HG03039 (cell line): ENCODE results near the gene PTAR1.
"Not testable (repeated sequence)": the region's sequence is repeated elsewhere in the genome, so short reads cannot be mapped to it uniquely, and the experiment has no call there.

ENCODE experiments used
- ATAC-seq: cut with Tn5 transposase; IDR thresholded peaks from one replicate; pipeline ENCODE4 v1.9.1; 2021; ENCODE audit warnings: mild to moderate bottlenecking, moderate library complexity; ENCODE audit not compliant: unreplicated experiment

PTAR1 gene, protein sequence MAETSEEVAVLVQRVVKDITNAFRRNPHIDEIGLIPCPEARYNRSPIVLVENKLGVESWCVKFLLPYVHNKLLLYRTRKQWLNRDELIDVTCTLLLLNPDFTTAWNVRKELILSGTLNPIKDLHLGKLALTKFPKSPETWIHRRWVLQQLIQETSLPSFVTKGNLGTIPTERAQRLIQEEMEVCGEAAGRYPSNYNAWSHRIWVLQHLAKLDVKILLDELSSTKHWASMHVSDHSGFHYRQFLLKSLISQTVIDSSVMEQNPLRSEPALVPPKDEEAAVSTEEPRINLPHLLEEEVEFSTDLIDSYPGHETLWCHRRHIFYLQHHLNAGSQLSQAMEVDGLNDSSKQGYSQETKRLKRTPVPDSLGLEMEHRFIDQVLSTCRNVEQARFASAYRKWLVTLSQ

DNA sequence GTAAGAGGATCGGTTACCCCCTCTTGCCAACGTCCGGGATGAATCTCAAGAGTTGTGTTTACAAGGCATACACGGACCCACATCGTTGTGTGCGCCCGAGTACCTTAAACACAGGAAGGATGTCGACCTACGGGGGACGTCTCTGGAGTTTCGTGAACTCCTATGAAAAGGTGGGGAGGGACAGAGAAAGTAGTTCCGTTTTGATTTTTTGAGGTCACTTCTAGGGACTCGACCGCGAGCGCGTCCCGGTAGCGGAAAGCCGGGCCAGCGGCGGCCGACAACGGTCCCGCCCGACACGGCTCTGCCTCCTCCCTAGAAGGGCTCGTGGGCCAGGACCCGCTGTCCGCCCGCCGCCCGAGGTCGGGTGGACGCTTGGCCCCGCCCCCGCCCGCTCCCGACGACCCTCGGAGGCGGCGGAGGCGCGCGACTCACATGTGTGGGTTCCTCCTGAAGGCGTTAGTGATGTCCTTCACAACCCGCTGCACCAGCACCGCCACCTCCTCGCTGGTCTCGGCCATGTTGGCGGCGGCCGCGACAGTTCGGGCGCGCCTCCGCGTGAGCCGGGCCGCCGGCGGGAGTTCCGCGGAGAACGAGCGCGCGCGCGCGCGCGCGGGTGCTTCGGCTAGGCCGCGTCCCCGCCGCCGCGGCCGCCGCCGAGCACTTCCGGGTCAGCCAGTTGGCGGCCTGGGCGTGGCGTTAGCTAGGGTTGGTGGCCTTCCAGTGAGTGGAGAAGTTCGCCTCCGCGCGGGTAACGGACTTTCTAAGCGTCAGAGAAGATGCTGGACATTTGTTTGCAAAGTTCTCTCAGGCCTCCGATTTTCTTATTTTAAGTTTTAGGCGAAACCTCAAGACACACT, at the start of gene PTAR1:
TSS of gene PTAR1 (minus strand) at position 591 of the 857 bp plus-strand sequence. CDS start at position 518, 73 bp downstream.
- peak; percentile 90 for ATAC-seq

GRCh38 chr9:69809304-69809863, 49.6 kb upstream of the PTAR1 start:
- ATAC-seq = no peak

- ATAC-seq = no peak
Observed at GRCh38 chr9:69806627-69807026, 46.8 kb upstream of the PTAR1 start.

DNA sequence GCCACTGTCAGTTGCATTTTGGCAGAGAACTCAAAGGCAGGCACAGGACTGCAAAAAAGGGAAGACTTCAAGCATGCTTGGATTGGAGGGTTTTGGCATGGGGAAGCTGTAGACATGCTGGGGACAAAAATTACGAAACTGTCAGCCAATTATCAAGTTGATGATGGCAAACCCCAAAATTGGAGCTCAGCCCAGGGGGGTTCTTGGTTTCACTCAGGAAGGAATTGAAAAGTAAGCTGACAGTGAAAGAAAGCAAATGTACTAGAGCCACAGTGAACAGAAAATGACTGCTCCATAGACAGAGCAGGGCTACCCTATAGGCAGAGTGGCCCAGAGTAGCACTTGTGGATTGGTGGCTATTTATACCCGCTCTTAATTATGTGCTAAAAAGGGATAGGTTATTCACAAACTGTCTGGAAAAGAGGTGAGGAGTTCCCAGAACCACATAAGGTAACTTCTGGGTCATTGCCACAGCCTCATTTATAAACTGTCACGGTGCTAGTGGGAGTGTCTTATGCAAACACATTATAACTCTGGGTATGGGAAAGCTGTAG, 46.2 kb upstream of the PTAR1 start:
- ATAC-seq = no peak

GRCh38 chr9:69801989-69802388, 42.2 kb upstream of the PTAR1 start:
- no peak for ATAC-seq

DNA sequence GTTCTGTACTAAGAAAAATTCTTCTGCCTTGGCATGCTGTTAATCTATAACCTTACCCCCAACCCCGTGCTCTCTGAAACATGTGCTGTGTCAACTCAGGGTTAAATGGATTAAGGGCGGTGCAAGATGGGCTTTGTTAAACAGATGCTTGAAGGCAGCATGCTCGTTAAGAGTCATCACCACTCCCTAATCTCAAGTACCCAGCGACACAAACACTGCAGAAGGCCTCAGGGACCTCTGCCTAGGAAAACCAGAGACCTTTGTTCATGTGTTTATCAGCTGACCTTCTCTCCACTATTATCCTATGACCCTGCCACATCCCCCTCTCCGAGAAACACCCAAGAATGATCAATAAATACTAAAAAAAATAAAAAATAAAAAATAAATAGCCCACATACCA, 40.2 kb upstream of the PTAR1 start:
- ATAC-seq = not testable (repeated sequence)

DNA sequence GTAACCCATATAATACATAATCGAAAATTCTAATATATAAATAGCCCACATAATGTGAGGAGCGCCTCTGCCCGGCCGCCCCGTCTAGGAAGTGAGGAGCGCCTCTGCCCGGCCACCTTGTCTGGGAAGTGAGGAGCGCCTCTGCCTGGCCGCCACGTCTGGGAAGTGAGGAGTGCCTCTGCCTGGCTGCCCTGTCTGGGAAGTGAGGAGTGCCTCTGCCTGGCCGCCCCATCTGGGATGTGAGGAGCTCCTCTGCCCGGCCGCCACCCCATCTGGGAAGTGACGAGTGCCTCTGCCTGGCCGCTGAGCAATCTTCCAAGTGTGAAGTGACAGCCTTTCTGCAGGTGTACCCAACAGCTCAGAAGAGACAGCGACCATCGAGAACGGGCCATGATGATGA, 39.7 kb upstream of the PTAR1 start:
- not testable (repeated sequence) for ATAC-seq

DNA sequence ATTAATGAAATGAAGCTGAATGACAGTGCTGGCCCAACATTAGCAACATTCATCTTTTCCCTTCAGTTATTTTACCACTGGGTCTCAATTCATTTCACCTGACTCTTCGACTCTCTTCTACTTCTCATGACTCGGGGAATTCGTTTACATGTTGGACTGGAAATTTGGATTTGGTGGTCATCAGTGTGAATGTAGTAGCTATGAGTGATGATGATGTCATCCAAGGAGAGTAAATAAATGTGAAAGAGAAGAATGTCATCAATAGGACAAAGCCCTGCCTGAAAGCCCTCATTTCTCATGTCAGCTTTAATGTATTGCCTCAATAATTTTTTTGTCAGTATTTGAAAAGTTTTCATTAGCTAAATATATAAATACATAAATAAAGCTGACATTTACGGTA, 38.9 kb upstream of the PTAR1 start:
- ATAC-seq = no peak

- no peak for ATAC-seq
Observed at GRCh38 chr9:69797675-69798074, 37.9 kb upstream of the PTAR1 start.

- ATAC-seq = no peak
Observed at GRCh38 chr9:69794356-69794755, 34.5 kb upstream of the PTAR1 start.

DNA sequence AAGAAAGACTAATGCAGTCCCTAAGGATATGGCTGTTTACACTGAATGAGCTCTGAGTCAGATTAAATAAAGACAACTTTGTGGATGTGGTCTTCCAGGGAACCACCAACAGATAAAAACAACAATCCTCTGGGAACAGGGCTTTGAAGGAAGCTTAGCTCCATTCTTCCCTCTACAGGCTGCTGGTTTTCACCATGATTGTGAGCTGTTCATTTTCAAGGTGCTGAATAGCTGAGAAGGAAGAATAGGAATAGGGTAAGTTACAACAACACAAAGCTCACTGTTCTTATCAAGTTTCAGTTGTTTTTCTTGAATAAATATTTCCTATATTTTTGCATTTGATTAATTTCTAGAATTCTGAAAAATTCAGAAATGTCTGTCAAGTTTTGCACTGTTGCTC, 25.9 kb upstream of the PTAR1 start:
- no peak for ATAC-seq

DNA sequence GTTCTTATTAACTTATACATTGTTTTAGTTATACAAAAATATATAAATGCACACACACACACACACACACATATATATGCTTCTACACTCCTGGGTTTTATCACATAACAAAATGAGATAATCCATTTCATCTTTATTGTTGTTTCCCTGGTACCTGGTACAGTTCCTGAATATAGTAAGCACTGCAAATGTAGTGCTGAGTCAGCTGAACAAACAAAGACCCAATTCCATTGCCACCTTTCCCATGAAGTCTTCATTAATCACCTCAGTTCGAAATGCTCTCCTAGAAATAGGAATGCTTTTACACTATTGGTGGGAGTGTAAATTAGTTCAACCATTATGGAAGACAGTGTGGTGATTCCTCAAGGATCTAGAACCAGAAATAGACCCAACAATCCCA, 13.4 kb upstream of the PTAR1 start:
- ATAC-seq = no peak

DNA sequence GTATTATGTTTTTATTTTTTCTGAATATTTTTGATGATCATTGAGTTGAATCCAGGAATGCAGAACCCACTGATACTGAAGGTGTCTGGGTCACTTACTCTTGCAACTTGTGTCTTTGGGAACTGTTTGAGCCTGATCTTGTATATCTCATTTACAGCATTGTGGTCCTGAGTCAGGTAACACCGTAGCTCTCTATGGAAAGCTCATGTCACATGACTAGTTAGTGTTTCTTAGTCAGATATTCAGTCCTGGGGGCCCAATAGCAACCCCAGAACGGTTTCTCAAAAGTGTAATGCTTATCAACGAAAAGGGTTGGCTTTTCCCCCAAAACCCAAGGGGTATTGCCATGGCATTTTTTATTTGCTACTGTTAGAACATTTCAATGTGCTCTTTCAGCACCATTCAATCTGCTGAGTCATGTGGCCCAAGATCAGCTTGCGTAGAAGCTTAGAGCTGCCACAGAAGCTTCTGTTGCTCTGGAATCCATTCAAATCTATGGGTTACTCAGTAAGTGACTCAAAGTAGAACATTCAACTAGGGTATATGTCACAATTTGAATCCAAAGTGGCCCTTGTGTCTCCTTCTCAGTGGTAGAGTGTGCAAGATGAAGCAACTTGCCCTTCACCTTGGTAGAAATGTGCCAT, 12.1 kb upstream of the PTAR1 start:
- ATAC-seq = no peak

GRCh38 chr9:69768716-69769115, 8.9 kb upstream of the PTAR1 start:
- no peak for ATAC-seq

DNA sequence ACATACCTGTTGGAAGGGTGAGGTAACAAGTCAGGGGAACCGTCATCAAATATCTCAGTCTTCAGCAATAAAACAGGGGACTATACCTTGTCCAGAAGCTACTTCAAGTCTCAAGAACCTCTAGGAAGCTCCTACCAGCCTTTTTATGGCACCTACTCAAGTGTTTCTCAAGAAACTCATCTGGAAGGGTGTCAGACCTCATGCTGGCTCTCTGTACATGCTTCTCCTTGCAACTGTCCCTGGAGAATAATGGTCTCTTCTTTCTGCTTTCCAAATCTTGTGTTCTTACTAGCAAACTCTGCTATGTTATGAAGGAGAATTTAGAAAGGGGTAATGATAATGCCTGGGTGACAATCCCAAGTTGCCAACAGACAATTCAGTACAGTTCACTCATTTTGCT, 8.3 kb upstream of the PTAR1 start:
- ATAC-seq = no peak

DNA sequence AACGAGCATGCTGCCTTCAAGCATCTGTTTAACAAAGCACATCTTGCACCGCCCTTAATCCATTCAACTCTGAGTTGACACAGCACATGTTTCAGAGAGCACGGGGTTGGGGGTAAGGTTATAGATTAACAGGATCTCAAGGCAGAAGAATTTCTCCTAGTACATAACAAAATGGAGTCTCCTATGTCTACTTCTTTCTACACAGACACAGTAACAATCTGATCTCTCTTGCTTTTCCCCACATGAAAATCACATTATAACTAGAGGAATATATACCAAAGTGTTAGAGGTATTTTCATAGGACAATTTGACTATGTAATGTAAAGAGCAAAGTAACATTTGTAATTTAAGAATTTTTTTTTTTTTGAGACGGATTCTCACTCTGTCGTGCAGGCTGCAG, 4.1 kb upstream of the PTAR1 start:
- not testable (repeated sequence) for ATAC-seq

GRCh38 chr9:69762527-69762926, 2.7 kb upstream of the PTAR1 start:
- no peak for ATAC-seq

- ATAC-seq = peak; percentile 2
Observed at GRCh38 chr9:69760278-69760610, 433 bp upstream of the PTAR1 start.

DNA sequence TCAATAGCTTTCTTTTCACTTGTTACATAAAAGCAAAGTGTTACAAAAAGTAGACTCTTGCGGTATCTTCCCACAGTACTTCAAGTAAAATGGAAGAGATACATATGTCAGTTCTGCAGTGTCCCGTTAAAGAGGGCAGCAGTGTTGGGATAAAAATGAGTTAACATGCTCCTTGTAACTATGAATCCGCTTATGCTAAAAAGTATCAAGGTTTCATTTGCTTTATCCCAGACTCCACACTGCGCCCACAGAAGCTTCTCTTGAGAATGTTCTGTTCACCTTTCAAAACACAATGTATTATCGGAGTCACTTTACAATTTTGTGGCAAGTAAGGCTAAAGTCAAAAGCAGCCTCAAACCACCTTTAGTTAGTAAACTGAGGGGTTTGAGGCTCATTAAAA, 790 bp downstream of the PTAR1 start:
- no peak for ATAC-seq

GRCh38 chr9:69757996-69758675, 1.7 kb downstream of the PTAR1 start:
- ATAC-seq = no peak
